Stimulated activated CD8-positive, alpha-beta memory T cell treated with anti-CD3 and anti-CD28 coated beads, Interleukin-7, amount 100 ng/mL, for 24 hours (primary cell): ENCODE measurements around the gene OR51E2.
"Not testable (repeated sequence)": the region's sequence is repeated elsewhere in the genome, so short reads cannot be mapped to it uniquely, and the experiment has no call there.

Experiments
- DNase-seq: peaks from one replicate; pipeline ENCODE4 v3.0.0-alpha.2; 2020; ENCODE audit warnings: low read depth

The OR51E2 gene

GRCh38 chr11:4697585-4697984 is at the start of gene OR51E2:
Gene OR51E2, minus strand, starts transcription at chr11:4697853. Its CDS starts 15,142 bp downstream, at chr11:4682711.
- no peak for DNase-seq

- DNase-seq: no peak
These were observed 43.1 kb upstream of the OR51E2 start for GRCh38 chr11:4740735-4741134.

GRCh38 chr11:4727171-4727570 is 29.5 kb upstream of the OR51E2 start:
- DNase-seq: no peak

GRCh38 chr11:4722616-4723534 is 25.2 kb upstream of the OR51E2 start:
- DNase-seq: not testable (repeated sequence)

- DNase-seq: no peak
These were observed 16.6 kb upstream of the OR51E2 start for GRCh38 chr11:4714300-4714699.

GRCh38 chr11:4713241-4713640 is 15.6 kb upstream of the OR51E2 start:
- no peak for DNase-seq

- DNase-seq: no peak
These were observed 7.2 kb upstream of the OR51E2 start for GRCh38 chr11:4704790-4705334.

- no peak for DNase-seq
These were observed 6.6 kb upstream of the OR51E2 start, which contains the start of gene MMP26 for GRCh38 chr11:4704054-4704789. Gene MMP26, plus strand, starts transcription at chr11:4704784.

- DNase-seq: no peak
These were observed 2.8 kb upstream of the OR51E2 start for GRCh38 chr11:4700436-4700820.

GRCh38 chr11:4699697-4700435 is 2.2 kb upstream of the OR51E2 start:
- DNase-seq: no peak

- no peak for DNase-seq
These were observed 2.2 kb downstream of the OR51E2 start for GRCh38 chr11:4695442-4695841.

- no peak for DNase-seq
These were observed 12.9 kb downstream of the OR51E2 start for GRCh38 chr11:4684631-4685285.

GRCh38 chr11:4682623-4683419 is 14.8 kb downstream of the OR51E2 start:
- no peak for DNase-seq

- no peak for DNase-seq
These were observed 17.3 kb downstream of the OR51E2 start for GRCh38 chr11:4680341-4680740.

GRCh38 chr11:4677948-4678347 is 19.7 kb downstream of the OR51E2 start:
- no peak for DNase-seq

- no peak for DNase-seq
These were observed 23.9 kb downstream of the OR51E2 start for GRCh38 chr11:4673781-4674180.

- no peak for DNase-seq
These were observed 25.2 kb downstream of the OR51E2 start for GRCh38 chr11:4672470-4672869.

GRCh38 chr11:4671741-4672140 is 25.9 kb downstream of the OR51E2 start:
- DNase-seq: no peak

- no peak for DNase-seq
These were observed 32.2 kb downstream of the OR51E2 start for GRCh38 chr11:4665424-4665823.

- DNase-seq: no peak
These were observed 32.9 kb downstream of the OR51E2 start for GRCh38 chr11:4664786-4665185.

GRCh38 chr11:4664183-4664582 is 33.5 kb downstream of the OR51E2 start:
- no peak for DNase-seq
